T47D (cell line): ENCODE results near the gene GPR132.
"Not testable (repeated sequence)": the region's sequence is repeated elsewhere in the genome, so short reads cannot be mapped to it uniquely, and the experiment has no call there.

ENCODE experiments used
- DNase-seq, 2 experiments: peaks; one replicate each; pipeline versions ENCODE4 v3.0.0 to v3.0.0-alpha.2; 2011 to 2012; ENCODE audit warnings: low read depth in 1 of 2, low spot score in 1 of 2
- JUND ChIP-seq: IDR thresholded peaks from 2 replicates; pipeline ENCODE4 v1.6.1; 2012; ENCODE audit warnings: low read depth
- in situ Hi-C: cut with HindIII; loops from 2 replicates; pipeline ENCODE4 v1.10.0; 2016; ENCODE audit warnings: low sequenced_read_pairs, low pct_unique_long_range_greater_than_20kb

The GPR132 gene

DNA sequence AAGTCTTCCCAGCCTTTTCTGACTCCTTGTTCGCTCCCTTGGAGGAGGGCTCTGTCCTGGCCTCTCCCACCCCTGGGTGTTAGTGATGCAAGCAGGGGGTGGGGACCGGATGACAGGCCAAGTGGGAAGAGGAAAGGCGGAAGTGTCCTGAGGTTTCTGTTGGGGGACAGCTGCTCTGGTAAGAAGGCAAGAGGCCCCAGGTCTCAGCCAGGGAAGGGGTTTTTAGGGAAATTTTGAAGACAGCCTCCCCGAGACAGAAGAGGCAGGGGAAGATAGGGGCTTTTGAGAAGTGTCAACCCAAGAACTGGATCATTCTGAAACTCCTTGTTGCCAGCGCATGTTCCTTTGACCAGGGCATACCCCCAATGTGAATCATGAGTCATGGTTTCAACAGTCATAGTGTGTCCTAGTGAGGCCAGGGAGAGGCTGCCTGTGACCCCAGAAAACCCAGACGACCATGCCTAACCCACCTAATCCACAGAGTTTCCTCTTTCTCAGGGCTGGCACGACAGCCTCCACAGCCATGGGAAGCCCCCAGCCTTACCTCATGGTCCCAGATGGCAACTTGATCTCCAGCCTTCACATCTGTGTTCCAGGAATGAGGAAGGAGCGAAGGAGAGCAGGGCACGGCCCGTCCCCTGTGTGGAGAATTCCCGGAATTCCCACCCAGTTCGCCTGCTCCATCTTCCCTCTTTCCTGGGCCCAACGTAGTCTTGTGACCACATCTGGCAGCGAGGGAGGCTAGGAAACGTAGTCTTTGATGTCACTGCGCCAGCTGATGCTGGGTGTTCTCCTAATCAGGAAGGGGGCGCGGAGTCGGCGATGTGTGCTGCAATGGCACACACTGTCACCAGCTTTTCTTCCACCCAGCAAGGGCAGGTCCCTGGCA is 4.9 kb upstream of the GPR132 start:
- no peak for DNase-seq
- in situ Hi-C loops: no loop called here
- no peak for TF ChIP-seq JUND

DNA sequence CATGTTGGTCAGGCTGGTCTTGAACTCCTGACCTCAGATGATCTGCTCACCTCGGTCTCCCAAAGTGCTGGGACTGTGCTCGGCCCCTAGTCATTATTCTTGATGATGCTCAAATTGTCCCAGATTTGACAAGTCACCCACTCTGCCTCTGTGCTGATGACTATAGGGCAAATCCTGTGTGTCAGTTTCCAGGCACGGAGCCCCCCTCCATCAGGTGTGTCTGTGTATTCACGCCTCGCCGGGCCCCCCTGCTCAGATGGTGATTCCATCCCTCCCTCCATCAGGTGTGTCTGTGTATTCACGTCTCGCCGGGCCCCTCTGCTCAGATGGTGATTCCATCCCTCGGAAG is 4.3 kb upstream of the GPR132 start:
- in situ Hi-C loops: no loop called here
- no peak for DNase-seq

DNA sequence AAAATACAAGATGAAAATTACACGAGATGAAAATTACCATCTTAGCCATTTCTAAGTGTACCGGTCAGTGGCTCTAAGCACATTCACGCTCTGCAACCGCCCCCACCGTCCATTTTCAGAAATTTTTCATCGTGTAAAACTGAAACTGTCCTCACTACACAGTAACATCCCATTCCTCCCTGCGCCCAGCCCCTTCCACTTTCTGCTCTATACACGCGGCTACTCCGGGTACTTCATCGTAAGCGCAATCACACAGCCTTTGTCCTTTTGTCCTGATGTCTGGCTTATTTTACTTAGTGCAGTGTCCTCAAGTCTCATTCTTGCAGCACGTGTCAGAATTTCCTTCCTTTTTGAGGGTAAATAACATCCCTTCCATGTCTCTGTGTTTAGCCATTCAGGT is 3.6 kb upstream of the GPR132 start:
- in situ Hi-C loops: no loop called here
- TF ChIP-seq JUND: no peak
- no peak for DNase-seq

More for the DNA sequence above, 4.3 kb upstream of the GPR132 start:
- no peak for TF ChIP-seq JUND

DNA sequence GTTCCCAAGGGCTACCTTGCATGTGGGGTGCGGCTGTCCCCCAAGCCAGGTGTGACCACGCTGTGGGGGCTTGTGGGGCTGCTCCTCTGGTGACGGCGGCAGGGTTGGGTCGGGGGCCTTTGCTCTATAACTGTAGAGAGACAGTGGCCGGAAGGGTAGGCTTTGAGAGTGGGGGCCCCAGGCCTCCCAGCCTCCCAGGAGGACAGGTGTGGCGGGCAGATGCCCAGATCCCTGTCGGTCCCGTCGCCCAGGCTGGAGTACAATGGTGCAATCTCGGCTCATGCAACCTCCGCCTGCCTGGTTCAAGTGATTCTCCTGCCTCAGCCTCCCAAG is 2.7 kb upstream of the GPR132 start:
- no peak for DNase-seq
- TF ChIP-seq JUND: no peak
- in situ Hi-C loops: no loop called here

DNA sequence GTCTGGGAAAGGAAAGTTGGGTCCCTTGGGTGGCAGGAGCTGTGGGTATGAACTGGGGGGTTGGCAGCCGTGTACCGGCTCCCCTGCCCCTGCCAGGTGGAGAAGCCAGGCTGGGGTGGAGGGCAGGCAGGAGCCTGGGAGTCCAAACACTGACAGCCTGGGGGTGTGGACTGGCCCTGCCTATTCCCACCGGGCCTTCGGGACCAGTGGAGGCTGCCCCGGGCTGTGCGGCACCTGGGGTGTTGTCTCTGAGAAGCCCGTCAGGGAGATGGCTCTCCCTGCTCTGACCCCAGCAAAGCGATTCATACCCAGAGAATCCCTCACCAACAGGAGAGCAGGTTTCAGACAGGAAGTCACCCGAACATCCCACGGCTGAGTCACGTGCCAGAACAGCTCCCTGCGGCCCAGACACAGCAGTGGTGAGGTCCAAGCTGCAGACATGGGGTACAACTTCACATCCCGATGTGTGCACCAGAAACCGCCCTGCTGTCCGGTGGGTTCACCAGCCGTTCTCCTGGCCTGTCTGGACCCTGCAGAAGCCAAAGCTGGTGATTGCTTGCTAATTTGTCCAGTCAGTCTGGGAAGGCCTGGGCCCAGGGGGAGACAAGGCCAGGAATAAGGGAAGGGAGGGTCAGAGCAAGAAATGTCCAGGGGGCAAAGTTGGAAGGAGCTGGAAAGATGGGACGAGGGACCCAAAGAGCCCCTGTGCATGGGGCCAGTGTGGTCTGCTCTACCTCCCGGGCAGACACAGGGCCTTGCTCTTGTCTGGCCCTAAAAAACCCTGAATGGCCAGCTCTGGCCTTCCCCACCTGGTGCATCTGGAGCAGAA is 2.1 kb upstream of the GPR132 start:
- TF ChIP-seq JUND: no peak
- in situ Hi-C loops: no loop called here
- DNase-seq: no peak

DNA sequence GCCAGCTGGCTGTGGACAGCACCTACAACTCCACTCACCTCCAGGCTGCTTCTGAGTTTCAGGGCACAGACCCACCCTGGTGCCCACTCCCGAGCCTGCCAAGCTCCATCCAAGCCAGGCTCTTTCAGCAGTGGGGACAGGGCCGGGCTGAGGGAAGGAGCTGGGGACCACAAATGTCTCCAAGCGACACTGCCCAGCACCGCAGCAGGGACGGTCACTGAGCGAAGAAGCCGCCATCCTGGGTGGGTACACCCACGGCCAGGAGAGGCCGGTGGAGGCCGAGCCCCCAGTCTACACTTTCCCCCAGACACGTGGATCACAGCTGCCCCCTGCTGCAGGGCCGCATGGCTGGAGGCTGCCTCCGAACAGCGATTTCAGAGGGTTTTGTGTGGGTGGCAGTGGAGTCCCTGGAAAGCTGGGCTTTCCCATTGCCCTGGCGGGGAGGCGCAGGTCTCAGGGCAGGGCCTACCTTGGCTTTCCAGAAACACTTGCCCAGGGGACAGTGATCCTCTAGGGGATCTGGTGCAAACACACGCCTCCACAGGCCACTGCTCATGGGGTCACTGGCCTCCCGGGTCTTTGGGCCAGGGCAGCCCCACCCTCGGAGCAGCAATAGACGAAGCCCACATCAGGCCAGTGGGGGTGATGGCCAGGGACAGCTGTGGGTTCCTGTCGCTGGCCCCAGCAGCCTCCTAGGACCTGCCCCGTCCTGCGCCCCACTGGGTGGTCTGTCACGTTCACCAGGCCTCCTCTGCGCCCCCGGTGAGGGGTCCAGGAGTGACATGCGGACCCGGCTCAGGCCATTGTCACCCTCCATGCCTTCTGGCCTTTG is 1.2 kb upstream of the GPR132 start:
- no peak for TF ChIP-seq JUND
- in situ Hi-C loops: no loop called here
- DNase-seq: no peak

DNA sequence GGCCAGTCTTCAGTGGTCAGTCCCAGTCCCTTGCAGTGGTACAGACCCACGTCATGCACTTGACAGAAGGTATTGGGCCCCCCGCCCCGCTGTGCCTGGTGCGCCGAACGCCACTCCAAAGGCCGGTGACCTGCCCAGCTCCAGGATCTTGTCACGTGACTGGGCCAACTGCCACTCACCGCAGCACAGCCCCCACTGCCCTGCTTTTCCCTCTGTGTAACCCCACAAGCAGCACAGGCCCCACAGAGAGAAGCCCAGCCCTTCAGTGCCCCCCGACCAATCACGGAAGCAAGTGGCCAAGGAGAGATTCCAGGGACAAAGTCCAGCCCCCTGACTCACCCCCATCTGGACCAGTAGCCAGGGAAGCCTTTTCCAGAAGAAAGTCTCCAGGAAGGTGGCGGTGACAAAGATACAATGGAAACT is 498 bp downstream of the GPR132 start:
- TF ChIP-seq JUND: no peak
- in situ Hi-C loops: no loop called here
- no peak for DNase-seq

DNA sequence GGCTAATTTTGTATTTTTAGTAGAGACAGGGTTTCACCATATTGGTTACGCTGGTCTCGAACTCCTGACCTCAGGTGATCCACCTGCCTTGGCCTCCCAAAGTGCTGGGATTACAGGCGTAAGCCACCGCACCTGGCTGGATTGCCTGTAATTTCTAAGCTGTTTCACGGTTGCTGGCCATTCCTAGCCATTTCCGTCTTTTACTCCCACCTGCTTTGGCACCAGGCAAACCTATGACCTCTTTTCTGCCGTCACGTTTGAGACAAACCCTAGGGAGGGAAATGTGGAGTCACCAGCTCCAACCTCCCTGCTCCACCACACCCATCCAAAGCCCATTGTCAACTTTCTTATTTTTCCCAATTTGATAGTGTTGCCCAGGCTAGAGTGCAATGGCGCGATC is 1.2 kb downstream of the GPR132 start:
- no peak for DNase-seq
- no peak for TF ChIP-seq JUND
- in situ Hi-C loops: no loop called here

DNA sequence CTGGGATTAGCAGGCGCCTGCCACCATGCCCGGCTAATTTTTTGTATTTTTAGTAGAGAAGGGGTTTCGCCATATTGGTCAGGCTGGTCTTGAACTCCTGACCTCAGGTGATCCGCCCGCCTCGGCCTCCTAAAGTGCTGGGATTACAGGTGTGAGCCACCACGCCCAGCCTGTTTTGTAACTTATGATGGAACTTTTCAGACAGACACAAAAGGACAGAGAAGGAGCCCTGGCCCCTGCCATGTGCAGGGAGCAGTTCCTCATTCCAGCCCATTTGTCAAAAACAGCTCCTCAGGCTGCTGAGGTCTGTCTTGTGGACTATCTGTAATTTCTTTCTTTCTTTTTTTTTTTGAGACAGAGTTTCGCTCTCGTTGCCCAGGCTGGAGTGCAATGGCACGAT is 1.7 kb downstream of the GPR132 start:
- in situ Hi-C loops, DNase-seq: not testable (repeated sequence)

DNA sequence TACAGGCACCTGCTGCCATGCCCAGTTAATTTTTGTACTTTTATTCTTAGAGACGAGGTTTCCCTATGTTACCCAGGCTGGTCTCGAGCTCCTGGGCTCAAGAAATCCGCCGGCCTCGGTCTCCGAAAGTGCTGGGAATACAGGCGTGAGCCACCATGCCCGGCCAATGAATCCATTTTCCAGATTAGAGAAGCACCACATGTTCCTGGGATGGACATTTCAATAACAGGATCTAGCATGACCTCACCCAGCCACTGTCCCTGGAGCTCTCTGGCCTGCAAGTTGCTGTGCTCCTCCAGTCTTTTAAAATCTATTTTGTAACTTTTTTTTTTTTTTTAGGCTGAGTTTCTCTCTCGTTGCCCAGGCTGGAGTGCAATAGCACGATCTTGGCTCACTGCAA is 2.2 kb downstream of the GPR132 start:
- in situ Hi-C loops: no loop called here

DNA sequence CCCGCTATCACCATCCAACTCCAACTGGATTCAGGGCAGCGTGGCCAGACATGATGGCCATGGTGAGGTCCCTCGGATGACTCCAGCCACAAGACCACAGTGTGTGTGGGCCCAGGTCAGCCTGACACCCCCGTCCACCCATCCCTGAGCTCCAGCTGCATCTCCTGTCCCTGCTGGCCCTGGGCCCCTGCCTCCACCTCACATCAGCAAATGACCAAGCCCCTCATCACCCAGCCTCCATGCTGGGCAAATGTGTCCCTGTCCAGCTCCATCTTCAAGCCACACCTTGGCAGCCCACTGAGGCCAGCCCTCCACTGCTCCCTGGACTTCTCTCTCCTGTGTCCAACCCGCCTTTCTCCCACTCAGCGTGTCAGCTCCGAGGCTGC is 3.2 kb downstream of the GPR132 start:
- no peak for TF ChIP-seq JUND
- in situ Hi-C loops: no loop called here
- DNase-seq: no peak

More for the DNA sequence above, 2.2 kb downstream of the GPR132 start:
- no peak for TF ChIP-seq JUND
- DNase-seq: no peak

DNA sequence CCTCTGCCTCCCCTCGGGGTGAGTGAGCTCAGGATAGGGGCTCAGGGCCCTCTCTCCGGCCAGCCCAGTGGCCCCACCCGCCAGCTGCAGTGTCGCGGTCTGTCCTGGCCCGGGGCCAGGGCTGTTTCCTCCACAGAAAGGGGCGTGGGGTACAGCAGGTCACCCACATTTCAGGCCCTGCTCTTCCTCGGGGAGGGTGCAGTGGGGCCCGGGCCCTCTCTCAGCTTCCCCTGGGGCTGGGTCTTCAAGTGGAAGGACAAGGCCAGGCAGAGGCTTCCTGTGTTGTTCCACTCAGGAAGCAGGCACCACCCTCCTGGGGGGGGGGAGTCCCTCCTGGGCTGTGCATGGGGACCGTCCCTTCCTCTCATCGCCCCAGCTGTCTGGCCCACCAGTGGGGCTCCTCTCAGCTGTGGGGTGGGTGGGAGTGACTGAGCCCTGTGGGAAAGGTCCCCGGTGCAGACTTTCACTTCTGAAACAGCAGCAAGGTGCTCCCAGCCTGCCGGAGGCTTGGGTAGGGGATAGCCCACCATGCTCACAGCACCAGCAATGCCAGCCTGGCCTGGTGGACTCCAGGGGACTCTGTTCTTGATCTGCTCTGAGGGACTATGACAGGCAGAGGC is 3.7 kb downstream of the GPR132 start:
- in situ Hi-C loops: no loop called here
- no peak for TF ChIP-seq JUND

More for the DNA sequence above, 3.7 kb downstream of the GPR132 start:
- DNase-seq: no peak
